Activated gamma-delta T cell treated with Interleukin-2 at 50 U/mL for 16 hours (primary cell): Measurements from ENCODE around the gene INTS6L.
A peak's percentile ranks its signal among the peaks of the same experiment; 100 is the strongest.

Experiments used
- DNase-seq: peaks from one replicate; pipeline ENCODE4 v3.0.0-alpha.2; 2020

INTS6L gene

GRCh38 chrX:135520553-135521404 is at the start of gene INTS6L:
Gene INTS6L (plus strand): TSS chrX:135520660. CDS start chrX:135520993, 333 bp downstream.
- DNase-seq, result peak; percentile 80

- no peak for DNase-seq
Observed at GRCh38 chrX:135476378-135476777, 44.1 kb upstream of the INTS6L start.

GRCh38 chrX:135477576-135477975 is 42.9 kb upstream of the INTS6L start:
- peak; percentile 25 for DNase-seq

- DNase-seq, result no peak
Observed at GRCh38 chrX:135480076-135480475, 40.4 kb upstream of the INTS6L start.

GRCh38 chrX:135481696-135482179 is 38.7 kb upstream of the INTS6L start:
- no peak for DNase-seq

- no peak for DNase-seq
Observed at GRCh38 chrX:135484641-135485289, 35.7 kb upstream of the INTS6L start.

- no peak for DNase-seq
Observed at GRCh38 chrX:135489542-135489941, 30.9 kb upstream of the INTS6L start.

GRCh38 chrX:135490979-135491514 is 29.4 kb upstream of the INTS6L start:
- DNase-seq, result no peak

GRCh38 chrX:135494453-135494852 is 26.0 kb upstream of the INTS6L start:
- DNase-seq, result no peak

- no peak for DNase-seq
Observed at GRCh38 chrX:135497736-135498135, 22.7 kb upstream of the INTS6L start.

- no peak for DNase-seq
Observed at GRCh38 chrX:135498236-135498635, 22.2 kb upstream of the INTS6L start.

GRCh38 chrX:135505351-135505750 is 15.1 kb upstream of the INTS6L start:
- DNase-seq, result no peak

- DNase-seq, result no peak
Observed at GRCh38 chrX:135509885-135510284, 10.6 kb upstream of the INTS6L start.

GRCh38 chrX:135512508-135513129 is 7.8 kb upstream of the INTS6L start:
- no peak for DNase-seq

GRCh38 chrX:135513130-135513515 is 7.3 kb upstream of the INTS6L start:
- no peak for DNase-seq

GRCh38 chrX:135516376-135516775 is 4.1 kb upstream of the INTS6L start:
- DNase-seq, result no peak

GRCh38 chrX:135518161-135518560 is 2.3 kb upstream of the INTS6L start:
- no peak for DNase-seq

- no peak for DNase-seq
Observed at GRCh38 chrX:135520022-135520552, 373 bp upstream of the INTS6L start.

GRCh38 chrX:135521405-135522131 is 1.1 kb downstream of the INTS6L start:
- peak; percentile 76 for DNase-seq

- no peak for DNase-seq
Observed at GRCh38 chrX:135522132-135522530, 1.7 kb downstream of the INTS6L start.

- DNase-seq, result no peak
Observed at GRCh38 chrX:135522878-135523693, 2.6 kb downstream of the INTS6L start.

GRCh38 chrX:135528254-135528653 is 7.8 kb downstream of the INTS6L start:
- DNase-seq, result no peak
